Neural crest cell (in vitro differentiated cells): Measurements from ENCODE around the gene MEST. TPM values are rescaled to one million over a fixed set of nuclear protein-coding genes. Genes with fewer than 3 reads are reported as not detected.
"Not testable (repeated sequence)": the region's sequence is repeated elsewhere in the genome, so short reads cannot be mapped to it uniquely, and the experiment has no call there.

Experiments
- DNase-seq: peaks from one replicate; pipeline ENCODE4 v3.0.0; 2021; ENCODE audit warnings: low read depth, mixed read lengths, low spot score
- H3K27ac Mint-ChIP-seq: one replicate; pipeline ENCODE4 v1.8.0; 2021; ENCODE audit warnings: mild to moderate bottlenecking, mixed read lengths; ENCODE audit not compliant: unreplicated experiment
- H3K27me3 Mint-ChIP-seq: 2 replicates; pipeline ENCODE4 v1.8.0; 2021; ENCODE audit warnings: low read depth, mild to moderate bottlenecking, mixed read lengths
- H3K36me3 Mint-ChIP-seq: 2 replicates; pipeline ENCODE4 v1.8.0; 2021; ENCODE audit warnings: low read depth, mild to moderate bottlenecking, mixed read lengths
- H3K4me1 Mint-ChIP-seq: 2 replicates; pipeline ENCODE4 v1.8.0; 2021; ENCODE audit warnings: mixed read lengths
- H3K4me3 Mint-ChIP-seq: one replicate; pipeline ENCODE4 v1.8.0; 2021; ENCODE audit warnings: mild to moderate bottlenecking, mixed read lengths
- H3K9me3 Mint-ChIP-seq: 2 replicates; pipeline ENCODE4 v1.8.0; 2021; ENCODE audit warnings: mixed read lengths
- total RNA-seq: library from RNA; stranded (reverse); gene quantifications from 2 replicates; pipeline ENCODE4 v1.2.1, GENCODE V29; 2021
- TF ChIP-seq, protein P1 (sequence below): fragments of 200-600 bp; sonication (generic); conservative IDR thresholded peaks from 2 replicates; pipeline ENCODE4 v1.5.0; 2021; ENCODE audit warnings: antibody characterized with exemption, mild to moderate bottlenecking

Gene MEST
- total RNA-seq, 1 donor from 2014 or later = 236 TPM

DNA sequence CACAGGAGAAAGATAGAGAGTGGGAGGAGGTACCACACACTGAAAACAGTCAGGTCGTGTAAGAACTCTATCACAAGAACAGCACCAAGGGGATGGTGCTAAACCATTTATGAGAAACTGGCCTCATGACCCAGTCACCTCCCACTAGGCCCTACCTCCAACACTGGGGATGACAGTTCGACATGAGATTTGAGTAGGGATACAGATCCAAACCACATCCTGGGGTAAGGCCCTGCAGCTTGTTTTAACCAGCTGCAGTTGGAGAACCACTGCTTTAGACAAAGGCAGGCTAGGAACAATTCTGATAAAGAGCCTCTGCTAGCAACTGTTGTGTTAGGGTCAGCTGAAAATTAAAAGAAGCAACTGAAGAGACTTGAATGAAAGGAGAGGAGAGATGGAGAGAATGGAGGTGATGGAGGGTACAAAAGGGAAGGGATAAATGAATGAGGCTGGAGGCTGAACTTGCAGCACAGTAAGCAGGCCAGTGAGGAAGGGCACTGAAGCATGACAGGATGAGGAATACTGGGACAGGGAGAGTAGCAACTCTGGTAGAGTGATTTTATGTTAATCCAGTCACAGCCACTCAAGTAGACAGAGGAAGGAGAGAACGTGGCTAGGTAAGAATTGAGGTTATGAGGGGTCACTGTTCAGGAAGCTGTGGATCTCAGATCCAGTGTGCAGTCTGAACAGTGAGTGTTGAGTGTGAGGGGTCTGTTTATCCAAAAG is 23.6 kb downstream of the MEST start:
- H3K27ac Mint-ChIP-seq = no peak overlapping the region
- TF ChIP-seq, protein P1, sequence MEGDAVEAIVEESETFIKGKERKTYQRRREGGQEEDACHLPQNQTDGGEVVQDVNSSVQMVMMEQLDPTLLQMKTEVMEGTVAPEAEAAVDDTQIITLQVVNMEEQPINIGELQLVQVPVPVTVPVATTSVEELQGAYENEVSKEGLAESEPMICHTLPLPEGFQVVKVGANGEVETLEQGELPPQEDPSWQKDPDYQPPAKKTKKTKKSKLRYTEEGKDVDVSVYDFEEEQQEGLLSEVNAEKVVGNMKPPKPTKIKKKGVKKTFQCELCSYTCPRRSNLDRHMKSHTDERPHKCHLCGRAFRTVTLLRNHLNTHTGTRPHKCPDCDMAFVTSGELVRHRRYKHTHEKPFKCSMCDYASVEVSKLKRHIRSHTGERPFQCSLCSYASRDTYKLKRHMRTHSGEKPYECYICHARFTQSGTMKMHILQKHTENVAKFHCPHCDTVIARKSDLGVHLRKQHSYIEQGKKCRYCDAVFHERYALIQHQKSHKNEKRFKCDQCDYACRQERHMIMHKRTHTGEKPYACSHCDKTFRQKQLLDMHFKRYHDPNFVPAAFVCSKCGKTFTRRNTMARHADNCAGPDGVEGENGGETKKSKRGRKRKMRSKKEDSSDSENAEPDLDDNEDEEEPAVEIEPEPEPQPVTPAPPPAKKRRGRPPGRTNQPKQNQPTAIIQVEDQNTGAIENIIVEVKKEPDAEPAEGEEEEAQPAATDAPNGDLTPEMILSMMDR = no peak
- DNase-seq = no peak
- no peak overlapping the region for H3K4me3 Mint-ChIP-seq
- no peaks in the 10 kb centered on the region for H3K9me3 Mint-ChIP-seq
- no peaks in the 10 kb centered on the region for H3K36me3 Mint-ChIP-seq
- H3K4me1 Mint-ChIP-seq = no peaks in the 10 kb centered on the region
- no peaks in the 10 kb centered on the region for H3K27me3 Mint-ChIP-seq

DNA sequence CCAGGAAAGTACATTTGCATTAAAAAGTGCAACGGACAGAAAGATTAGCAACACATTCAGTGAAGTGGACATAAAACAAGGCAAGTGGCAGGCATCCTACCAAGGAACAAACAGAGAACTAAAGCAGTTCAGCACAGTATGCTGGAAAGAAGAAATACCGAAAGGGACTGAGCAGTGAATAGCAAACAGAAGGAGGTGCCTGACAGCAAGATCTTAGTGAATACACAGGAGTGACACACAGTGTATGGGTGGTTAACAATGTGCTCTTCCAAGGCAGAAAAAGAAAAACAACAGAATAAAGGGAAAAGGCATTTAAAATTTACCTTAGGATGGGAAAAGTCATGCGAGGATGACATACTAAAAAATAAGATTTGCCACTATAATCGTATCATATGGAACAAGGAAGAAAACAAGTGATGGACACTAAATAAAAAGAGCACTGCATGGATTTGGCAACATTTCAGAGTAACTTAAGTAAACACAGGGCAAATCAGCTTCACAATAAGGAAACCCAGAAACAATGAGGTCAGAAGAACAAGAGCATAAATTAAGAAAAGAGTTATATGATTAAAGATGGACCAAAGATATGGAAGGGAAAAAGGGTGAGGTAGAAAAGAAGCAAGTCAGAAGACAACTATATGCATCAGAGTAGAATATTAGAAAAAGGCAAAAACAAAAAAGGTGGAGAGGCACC is 29.5 kb downstream of the MEST start:
- Mint-ChIP-seq H3K9me3 (no peaks in the 10 kb centered on the region), H3K27me3 (no peaks in the 10 kb centered on the region), H3K36me3 (no peaks in the 10 kb centered on the region), H3K4me1 (no peaks in the 10 kb centered on the region), H3K4me3 (no peak overlapping the region), H3K27ac (no peak overlapping the region)
- DNase-seq = no peak
- TF ChIP-seq, protein P1 = no peak

- not testable (repeated sequence) for H3K4me3 Mint-ChIP-seq, H3K27me3 Mint-ChIP-seq, DNase-seq, H3K4me1 Mint-ChIP-seq, H3K9me3 Mint-ChIP-seq, H3K36me3 Mint-ChIP-seq
- peak overlapping the region; percentile 29 for H3K27ac Mint-ChIP-seq
Measured at GRCh38 chr7:130523519-130524125, 31.7 kb downstream of the MEST start.

DNA sequence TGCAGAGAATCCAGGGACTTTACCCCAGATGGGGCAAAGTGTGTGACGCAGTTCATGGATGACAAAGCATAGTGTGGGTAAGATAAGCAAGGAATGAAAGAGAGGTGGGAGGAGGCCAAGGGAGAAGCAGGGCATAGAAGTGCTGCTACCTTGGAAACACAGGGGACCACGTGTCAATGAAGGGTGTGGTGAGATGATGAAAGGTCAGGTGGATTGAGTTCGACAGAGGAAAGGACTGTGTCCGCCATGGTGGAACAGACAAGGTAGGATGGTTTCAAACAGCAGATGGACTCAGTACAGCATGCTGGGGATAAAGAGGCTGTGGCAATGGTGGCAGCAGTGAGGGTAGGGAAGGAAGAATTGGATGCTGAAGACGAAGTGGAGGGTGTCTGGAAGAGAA is 32.7 kb downstream of the MEST start:
- H3K9me3 Mint-ChIP-seq = no peaks in the 10 kb centered on the region
- no peak overlapping the region for H3K4me3 Mint-ChIP-seq
- peaks cover 7% of the 10 kb centered on the region for H3K36me3 Mint-ChIP-seq
- no peaks in the 10 kb centered on the region for H3K4me1 Mint-ChIP-seq
- TF ChIP-seq, protein P1 = no peak
- H3K27me3 Mint-ChIP-seq = no peaks in the 10 kb centered on the region
- H3K27ac Mint-ChIP-seq = no peak overlapping the region
- DNase-seq = no peak

DNA sequence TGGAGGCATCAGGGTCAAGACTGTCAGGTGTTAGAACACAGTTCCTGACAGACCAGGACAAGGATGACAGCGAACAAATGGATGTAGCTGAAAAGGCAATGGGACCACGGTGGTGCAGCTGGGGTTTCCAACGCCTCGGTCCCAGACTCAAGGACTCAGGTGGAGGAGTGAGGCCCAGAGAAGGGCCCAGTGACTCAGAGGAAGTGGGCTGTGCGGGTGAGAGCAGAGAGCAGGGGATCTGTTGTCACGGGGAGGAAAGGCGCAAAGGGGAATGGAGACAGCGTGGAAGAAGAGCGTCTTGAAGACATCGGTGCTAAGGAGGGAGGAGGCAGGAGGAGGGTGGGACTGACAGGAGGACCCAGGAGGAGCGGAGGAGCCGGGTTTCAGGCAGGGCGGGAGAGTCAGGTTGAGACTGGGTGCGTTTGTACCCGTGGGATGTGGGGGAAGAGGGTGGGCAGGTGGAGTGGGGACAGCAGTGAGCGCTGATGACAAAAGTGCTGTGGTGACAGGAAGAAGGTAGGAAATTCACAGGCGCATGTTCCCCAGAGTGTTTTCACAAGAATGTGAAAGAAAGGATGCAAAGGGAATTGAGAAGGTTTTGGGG is 36.0 kb downstream of the MEST start:
- H3K4me1 Mint-ChIP-seq, H3K9me3 Mint-ChIP-seq, H3K4me3 Mint-ChIP-seq, H3K27me3 Mint-ChIP-seq, H3K27ac Mint-ChIP-seq, DNase-seq: not testable (repeated sequence)
- peaks cover 16% of the 10 kb centered on the region for H3K36me3 Mint-ChIP-seq

DNA sequence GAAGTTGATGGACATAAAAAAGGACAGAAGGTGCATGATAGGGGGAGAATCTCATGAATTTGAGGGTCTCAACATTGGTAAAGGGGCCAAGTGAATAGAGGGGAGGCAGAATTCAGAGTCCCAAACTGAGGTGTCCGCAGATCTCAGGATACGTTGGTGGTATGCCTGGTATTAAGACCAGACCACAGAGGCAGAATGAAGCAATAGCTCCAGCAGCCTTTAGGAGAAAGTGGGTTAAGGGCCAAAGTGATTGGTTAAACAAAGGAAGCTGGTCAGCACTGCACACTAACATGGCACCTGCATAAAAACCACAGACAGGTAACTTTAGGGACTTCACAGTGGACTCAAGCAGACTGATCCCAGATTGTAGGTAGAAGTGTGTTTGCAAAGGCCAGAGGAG is 37.5 kb downstream of the MEST start:
- Mint-ChIP-seq H3K9me3 (no peaks in the 10 kb centered on the region), H3K27me3 (no peaks in the 10 kb centered on the region), H3K36me3 (peaks cover 16% of the 10 kb centered on the region), H3K4me1 (no peaks in the 10 kb centered on the region), H3K4me3 (no peak overlapping the region), H3K27ac (no peak overlapping the region)
- DNase-seq = no peak
- TF ChIP-seq, protein P1 = no peak

DNA sequence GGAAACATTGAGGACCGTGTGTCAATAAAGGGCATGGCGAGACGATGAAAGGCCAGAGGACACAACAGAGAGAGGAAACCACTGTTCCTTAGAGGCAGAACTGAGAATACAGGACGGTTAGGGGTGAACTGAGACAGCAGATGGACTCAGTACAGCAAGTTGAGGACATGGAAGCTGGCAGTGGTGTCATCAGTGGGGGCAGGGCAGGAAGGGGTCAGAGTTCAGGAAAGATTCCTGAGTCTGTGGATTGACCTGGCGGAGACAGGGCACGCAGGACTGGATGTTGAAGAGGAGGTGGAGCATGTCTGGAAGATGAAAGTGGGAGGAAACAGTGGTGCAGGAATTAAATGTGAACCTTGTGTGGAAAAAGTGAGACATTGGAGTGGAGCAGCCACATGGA is 46.0 kb downstream of the MEST start:
- not testable (repeated sequence) for H3K27me3 Mint-ChIP-seq, H3K27ac Mint-ChIP-seq, H3K4me3 Mint-ChIP-seq, DNase-seq, H3K36me3 Mint-ChIP-seq, H3K9me3 Mint-ChIP-seq, H3K4me1 Mint-ChIP-seq

DNA sequence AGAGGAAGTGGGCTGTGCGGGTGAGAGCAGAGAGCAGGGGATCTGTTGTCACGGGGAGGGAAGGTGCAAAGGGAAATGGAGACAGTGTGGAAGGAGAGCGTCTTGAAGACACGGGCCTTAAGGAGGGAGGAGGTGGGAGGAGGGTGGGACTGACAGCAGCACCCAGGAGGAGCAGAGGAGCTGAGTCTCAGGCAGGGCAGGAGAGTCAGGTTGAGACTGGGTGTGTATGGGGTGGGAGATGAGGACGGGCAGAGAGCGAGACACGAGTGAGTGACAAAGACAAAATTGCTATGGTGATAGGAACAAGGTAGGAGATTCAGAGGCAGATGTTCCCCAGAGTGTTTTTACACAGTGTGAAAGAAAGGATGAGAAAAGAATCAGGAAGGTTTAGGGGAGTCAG is 49.4 kb downstream of the MEST start:
- H3K9me3 Mint-ChIP-seq, H3K36me3 Mint-ChIP-seq, DNase-seq, H3K27ac Mint-ChIP-seq, H3K4me3 Mint-ChIP-seq, H3K4me1 Mint-ChIP-seq, H3K27me3 Mint-ChIP-seq: not testable (repeated sequence)

DNA sequence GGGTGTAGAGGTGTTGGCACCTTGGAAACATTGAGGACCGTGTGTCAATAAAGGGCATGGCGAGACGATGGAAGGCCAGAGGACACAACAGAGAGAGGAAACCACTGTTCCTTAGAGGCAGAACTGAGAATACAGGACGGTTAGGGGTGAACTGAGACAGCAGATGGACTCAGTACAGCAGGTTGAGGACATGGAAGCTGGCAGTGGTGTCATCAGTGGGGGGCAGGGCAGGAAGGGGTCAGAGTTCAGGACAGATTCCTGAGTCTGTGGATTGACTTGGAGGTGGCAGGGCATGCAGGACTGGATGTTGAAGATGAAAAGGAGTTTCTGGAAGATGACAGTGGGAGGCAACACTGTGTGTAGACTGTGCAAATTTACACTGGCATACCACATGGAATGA is 50.4 kb downstream of the MEST start:
- not testable (repeated sequence) for H3K4me3 Mint-ChIP-seq, H3K9me3 Mint-ChIP-seq, H3K36me3 Mint-ChIP-seq, H3K27me3 Mint-ChIP-seq, DNase-seq, H3K27ac Mint-ChIP-seq, H3K4me1 Mint-ChIP-seq
